Effector memory CD8-positive, alpha-beta T cell (primary cell): Measurements from ENCODE around the gene JADE2.
"Not testable (repeated sequence)": the region's sequence is repeated elsewhere in the genome, so short reads cannot be mapped to it uniquely, and the experiment has no call there.

Source experiments
- ATAC-seq: fragments of 150-1000 bp; cut with Tn5 transposase; replicated peaks from 2 replicates; pipeline ENCODE4 v1.10.0; 2021; ENCODE audit warnings: mild to moderate bottlenecking, moderate library complexity
- DNase-seq, 3 experiments: peaks; one replicate each; pipeline ENCODE4 v3.0.0; 2021
- H3K27ac Mint-ChIP-seq, 2 donors: one replicate each; pipeline ENCODE4 v1.8.0; 2022; ENCODE audit warnings: mild to moderate bottlenecking in 2 of 2, mixed read lengths in 2 of 2, moderate library complexity in 2 of 2
- H3K27me3 Mint-ChIP-seq, 2 donors: one replicate each; pipeline ENCODE4 v1.8.0; 2022; ENCODE audit warnings: mixed read lengths in 2 of 2
- H3K36me3 Mint-ChIP-seq: one replicate; pipeline ENCODE4 v1.8.0; 2022; ENCODE audit warnings: mild to moderate bottlenecking, moderate library complexity, mixed read lengths; ENCODE audit not compliant: insufficient read depth
- H3K4me1 Mint-ChIP-seq, 2 donors: one replicate each; pipeline ENCODE4 v1.8.0; 2022; ENCODE audit warnings: low read depth in 2 of 2, mixed read lengths in 2 of 2
- H3K4me3 Mint-ChIP-seq, 2 donors: one replicate each; pipeline ENCODE4 v1.8.0; 2022; ENCODE audit warnings: mild to moderate bottlenecking in 2 of 2, mixed read lengths in 2 of 2, moderate library complexity in 2 of 2
- H3K9me3 Mint-ChIP-seq, 2 donors: one replicate each; pipeline ENCODE4 v1.8.0; 2022; ENCODE audit warnings: mixed read lengths in 2 of 2

JADE2 gene

DNA sequence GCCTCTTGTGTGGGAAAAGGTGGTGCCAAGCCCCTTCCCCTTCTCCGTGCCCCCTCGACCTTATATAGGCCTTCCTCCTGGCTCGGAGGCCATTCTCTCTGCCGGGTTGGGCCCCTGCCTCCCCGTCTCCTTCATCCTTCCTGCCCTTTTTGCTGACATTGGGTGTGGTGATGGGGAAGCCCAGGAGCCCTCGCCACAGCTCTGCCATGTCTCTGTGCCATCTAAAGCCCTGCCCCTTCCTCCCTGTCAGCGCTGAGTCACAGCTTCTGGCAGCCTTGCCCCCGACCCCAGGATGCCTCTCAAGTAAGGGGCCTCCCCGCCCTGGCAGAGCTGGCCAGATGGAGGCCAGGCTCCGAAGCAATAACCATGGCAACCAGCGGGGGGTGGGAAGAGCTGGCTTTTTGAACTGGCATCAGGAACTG is 30.4 kb downstream of the JADE2 start:
- ATAC-seq (peak; percentile 90), DNase-seq (peak; percentile 68 to 78 (median 78))
- peaks cover 70% of the 10 kb centered on the region for H3K36me3 Mint-ChIP-seq
- peak overlapping the region; percentile 78 to 87 for H3K27ac Mint-ChIP-seq
- no peaks in the 10 kb centered on the region for H3K9me3 Mint-ChIP-seq
- peak overlapping the region; percentile 20 to 67 for H3K4me3 Mint-ChIP-seq
- peaks cover 40 to 46% of the 10 kb centered on the region in 2 donors for H3K4me1 Mint-ChIP-seq
- no peaks in the 10 kb centered on the region for H3K27me3 Mint-ChIP-seq

DNA sequence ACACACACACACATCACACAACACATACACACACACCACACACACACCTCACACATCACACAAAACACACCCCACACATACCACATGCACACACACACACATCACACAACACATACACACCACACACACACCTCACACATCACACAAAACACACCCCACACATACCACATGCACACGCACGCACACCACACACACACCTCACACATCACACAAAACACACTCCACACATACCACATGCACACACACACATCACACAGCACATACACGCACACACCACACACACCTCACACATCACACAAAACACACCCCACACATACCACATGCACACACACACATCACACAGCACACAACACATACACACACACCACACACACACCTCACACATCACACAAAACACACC is 31.1 kb downstream of the JADE2 start:
- DNase-seq, H3K27me3 Mint-ChIP-seq, H3K9me3 Mint-ChIP-seq, ATAC-seq: not testable (repeated sequence)
- Mint-ChIP-seq H3K27ac (peak overlapping the region; percentile 78 to 87), H3K4me1 (peaks cover 42 to 48% of the 10 kb centered on the region in 2 donors), H3K36me3 (peaks cover 71% of the 10 kb centered on the region), H3K4me3 (peak overlapping the region; percentile 5 to 19)

DNA sequence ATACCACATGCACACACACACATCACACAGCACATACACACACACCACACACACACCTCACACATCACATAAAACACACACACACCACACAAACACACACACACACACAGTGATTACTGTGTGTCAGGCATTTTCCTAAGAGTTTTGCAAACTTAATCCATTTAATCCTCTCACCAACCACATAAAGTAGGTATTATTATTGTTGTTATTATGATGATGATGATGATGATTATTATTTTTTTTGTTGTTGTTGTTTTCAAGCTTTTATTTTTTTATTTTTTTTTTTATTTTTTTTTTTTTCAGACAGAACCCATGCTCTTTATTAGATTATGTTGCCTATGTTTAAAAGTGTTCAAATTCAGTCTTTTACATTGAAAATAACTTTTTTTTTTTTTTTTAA is 31.5 kb downstream of the JADE2 start:
- H3K4me3 Mint-ChIP-seq: peak overlapping the region; percentile 5 to 19
- H3K9me3 Mint-ChIP-seq: no peaks in the 10 kb centered on the region
- peaks cover 38 to 44% of the 10 kb centered on the region in 2 donors for H3K4me1 Mint-ChIP-seq
- H3K27ac Mint-ChIP-seq: peak overlapping the region; percentile 78 to 87
- peaks cover 71% of the 10 kb centered on the region for H3K36me3 Mint-ChIP-seq
- ATAC-seq: no peak
- DNase-seq: no peak
- H3K27me3 Mint-ChIP-seq: no peaks in the 10 kb centered on the region

DNA sequence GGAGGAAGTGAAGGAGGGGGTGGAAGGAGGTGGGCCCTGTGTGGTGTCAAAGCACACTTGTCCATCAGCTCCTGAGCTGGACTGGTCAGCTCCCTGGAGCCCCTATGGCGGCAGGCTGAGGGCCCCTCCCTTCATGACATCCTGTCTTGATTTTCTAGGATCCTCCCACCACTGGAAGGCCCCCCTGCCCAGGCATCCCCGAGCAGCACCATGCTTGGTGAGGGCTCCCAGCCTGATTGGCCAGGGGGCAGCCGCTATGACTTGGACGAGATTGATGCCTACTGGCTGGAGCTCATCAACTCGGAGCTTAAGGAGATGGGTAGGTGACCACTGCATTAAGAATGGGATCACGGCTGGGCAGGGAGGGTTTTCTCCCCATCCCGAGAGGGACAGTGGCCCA is 34.2 kb downstream of the JADE2 start:
- DNase-seq (no peak), ATAC-seq (no peak)
- no peaks in the 10 kb centered on the region for H3K9me3 Mint-ChIP-seq
- H3K27me3 Mint-ChIP-seq: no peaks in the 10 kb centered on the region
- H3K36me3 Mint-ChIP-seq: peaks cover 73% of the 10 kb centered on the region
- peak overlapping the region in 1 of 2 donors; percentile 41 for H3K27ac Mint-ChIP-seq
- H3K4me1 Mint-ChIP-seq: peaks cover 27% of the 10 kb centered on the region in 2 donors
- H3K4me3 Mint-ChIP-seq: no peak overlapping the region

DNA sequence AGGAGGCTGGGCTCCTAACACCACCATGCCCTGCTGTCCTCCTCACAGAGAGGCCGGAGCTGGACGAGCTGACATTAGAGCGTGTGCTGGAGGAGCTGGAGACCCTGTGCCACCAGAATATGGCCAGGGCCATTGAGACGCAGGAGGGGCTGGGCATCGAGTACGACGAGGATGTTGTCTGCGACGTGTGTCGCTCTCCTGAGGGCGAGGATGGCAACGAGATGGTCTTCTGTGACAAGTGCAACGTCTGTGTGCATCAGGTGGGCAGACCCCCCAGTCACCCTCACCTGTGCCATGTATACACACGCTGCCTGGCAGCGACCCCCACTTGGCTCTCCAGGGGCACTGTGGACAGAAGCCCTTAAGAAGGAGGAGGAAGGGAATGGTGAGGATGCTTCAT is 35.2 kb downstream of the JADE2 start:
- H3K9me3 Mint-ChIP-seq: no peaks in the 10 kb centered on the region
- ATAC-seq: no peak
- peaks cover 17% of the 10 kb centered on the region in 2 donors for H3K4me1 Mint-ChIP-seq
- no peak overlapping the region for H3K4me3 Mint-ChIP-seq
- H3K27ac Mint-ChIP-seq: peak overlapping the region in 1 of 2 donors; percentile 79
- peaks cover 71% of the 10 kb centered on the region for H3K36me3 Mint-ChIP-seq
- no peaks in the 10 kb centered on the region for H3K27me3 Mint-ChIP-seq
- DNase-seq: no peak

DNA sequence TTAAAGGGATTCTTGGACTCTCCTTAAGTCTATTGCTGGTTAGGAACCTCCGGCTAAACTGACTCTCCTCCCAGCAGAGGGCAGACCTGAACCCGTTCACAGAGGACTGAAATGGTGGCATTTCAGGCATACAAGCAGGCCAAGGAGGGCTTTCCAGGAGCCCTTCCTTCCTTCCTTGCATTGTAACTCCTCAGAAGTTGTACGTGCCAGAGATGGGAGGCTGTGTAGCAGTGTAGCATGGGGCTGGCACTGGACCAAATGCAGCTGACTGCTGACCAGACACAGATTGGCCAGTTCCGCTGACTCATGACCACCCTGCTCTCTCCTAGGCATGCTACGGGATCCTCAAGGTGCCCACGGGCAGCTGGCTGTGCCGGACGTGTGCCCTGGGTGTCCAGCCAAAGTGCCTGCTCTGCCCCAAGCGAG is 36.4 kb downstream of the JADE2 start:
- Mint-ChIP-seq H3K27ac (peak overlapping the region; percentile 79 to 81), H3K4me3 (no peak overlapping the region), H3K4me1 (peaks cover 10 to 12% of the 10 kb centered on the region in 2 donors), H3K9me3 (no peaks in the 10 kb centered on the region), H3K36me3 (peaks cover 72% of the 10 kb centered on the region), H3K27me3 (no peaks in the 10 kb centered on the region)
- no peak for ATAC-seq
- no peak for DNase-seq

DNA sequence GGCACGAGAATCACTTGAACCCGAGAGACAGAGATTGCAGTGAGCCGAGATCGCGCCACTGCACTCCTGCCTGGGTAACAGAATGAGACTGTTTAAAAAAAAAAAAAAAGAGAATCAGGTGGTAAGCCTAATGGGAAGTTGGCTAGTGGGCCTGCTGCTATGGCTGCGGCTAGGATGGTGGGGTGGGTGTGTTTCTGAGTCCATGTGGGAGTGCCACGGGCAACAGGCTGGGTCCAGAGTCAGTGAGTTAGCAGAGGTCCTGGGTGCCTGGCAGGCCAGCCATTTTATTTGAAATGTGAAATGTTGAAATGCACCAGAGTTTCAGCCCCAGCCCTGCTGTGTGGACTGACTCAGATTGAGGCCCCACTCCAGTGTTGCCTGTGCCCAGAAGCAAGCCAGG is 37.8 kb downstream of the JADE2 start:
- H3K27me3 Mint-ChIP-seq: no peaks in the 10 kb centered on the region
- peak overlapping the region; percentile 81 to 87 for H3K27ac Mint-ChIP-seq
- no peak for ATAC-seq
- peaks cover 10 to 15% of the 10 kb centered on the region in 2 donors for H3K4me1 Mint-ChIP-seq
- DNase-seq: no peak
- H3K36me3 Mint-ChIP-seq: peaks cover 80% of the 10 kb centered on the region
- H3K9me3 Mint-ChIP-seq: no peaks in the 10 kb centered on the region
- H3K4me3 Mint-ChIP-seq: no peak overlapping the region

DNA sequence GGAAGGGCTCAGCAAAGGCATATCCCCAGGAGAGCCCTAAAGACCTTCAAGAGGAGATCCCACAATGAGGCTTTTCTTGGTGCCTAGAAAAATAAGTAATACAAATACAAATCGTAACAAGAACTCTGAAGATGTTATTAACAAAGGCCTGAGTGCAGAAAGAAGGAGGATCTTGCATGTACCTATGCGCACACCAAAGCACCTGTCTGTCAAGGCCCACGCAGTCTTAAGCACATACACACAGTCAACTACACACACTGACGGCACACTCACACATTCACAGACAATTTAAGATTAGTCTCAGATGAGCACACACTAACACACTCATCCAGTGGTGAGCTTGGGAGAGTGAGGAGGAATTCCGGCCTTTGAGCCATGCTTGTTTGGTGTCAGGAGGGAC is 38.5 kb downstream of the JADE2 start:
- no peaks in the 10 kb centered on the region for H3K27me3 Mint-ChIP-seq
- no peak overlapping the region for H3K4me3 Mint-ChIP-seq
- ATAC-seq (no peak), DNase-seq (no peak)
- H3K9me3 Mint-ChIP-seq: no peaks in the 10 kb centered on the region
- H3K36me3 Mint-ChIP-seq: peaks cover 83% of the 10 kb centered on the region
- peaks cover 16 to 20% of the 10 kb centered on the region in 2 donors for H3K4me1 Mint-ChIP-seq
- H3K27ac Mint-ChIP-seq: peak overlapping the region in 1 of 2 donors; percentile 32

DNA sequence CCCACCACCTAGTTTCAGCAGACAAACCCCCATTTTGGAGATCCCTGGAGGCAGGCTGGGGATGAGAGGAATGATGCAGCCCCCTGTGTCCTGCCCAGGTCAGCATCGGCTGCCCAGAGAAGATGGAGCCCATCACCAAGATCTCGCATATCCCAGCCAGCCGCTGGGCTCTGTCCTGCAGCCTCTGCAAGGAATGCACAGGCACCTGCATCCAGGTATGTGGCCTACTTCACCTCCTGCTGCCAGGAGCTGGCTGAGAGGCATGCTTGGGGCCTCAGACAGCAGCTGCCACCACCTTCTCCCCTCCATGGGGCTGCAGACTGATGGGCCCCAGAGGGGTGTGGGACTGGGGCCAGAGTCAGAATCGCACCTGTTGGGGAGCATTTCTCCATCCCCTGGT is 38.9 kb downstream of the JADE2 start:
- H3K4me1 Mint-ChIP-seq: peaks cover 18 to 22% of the 10 kb centered on the region in 2 donors
- no peak for DNase-seq
- no peaks in the 10 kb centered on the region for H3K27me3 Mint-ChIP-seq
- peak overlapping the region in 1 of 2 donors; percentile 32 for H3K27ac Mint-ChIP-seq
- H3K4me3 Mint-ChIP-seq: no peak overlapping the region
- no peaks in the 10 kb centered on the region for H3K9me3 Mint-ChIP-seq
- no peak for ATAC-seq
- peaks cover 85% of the 10 kb centered on the region for H3K36me3 Mint-ChIP-seq

DNA sequence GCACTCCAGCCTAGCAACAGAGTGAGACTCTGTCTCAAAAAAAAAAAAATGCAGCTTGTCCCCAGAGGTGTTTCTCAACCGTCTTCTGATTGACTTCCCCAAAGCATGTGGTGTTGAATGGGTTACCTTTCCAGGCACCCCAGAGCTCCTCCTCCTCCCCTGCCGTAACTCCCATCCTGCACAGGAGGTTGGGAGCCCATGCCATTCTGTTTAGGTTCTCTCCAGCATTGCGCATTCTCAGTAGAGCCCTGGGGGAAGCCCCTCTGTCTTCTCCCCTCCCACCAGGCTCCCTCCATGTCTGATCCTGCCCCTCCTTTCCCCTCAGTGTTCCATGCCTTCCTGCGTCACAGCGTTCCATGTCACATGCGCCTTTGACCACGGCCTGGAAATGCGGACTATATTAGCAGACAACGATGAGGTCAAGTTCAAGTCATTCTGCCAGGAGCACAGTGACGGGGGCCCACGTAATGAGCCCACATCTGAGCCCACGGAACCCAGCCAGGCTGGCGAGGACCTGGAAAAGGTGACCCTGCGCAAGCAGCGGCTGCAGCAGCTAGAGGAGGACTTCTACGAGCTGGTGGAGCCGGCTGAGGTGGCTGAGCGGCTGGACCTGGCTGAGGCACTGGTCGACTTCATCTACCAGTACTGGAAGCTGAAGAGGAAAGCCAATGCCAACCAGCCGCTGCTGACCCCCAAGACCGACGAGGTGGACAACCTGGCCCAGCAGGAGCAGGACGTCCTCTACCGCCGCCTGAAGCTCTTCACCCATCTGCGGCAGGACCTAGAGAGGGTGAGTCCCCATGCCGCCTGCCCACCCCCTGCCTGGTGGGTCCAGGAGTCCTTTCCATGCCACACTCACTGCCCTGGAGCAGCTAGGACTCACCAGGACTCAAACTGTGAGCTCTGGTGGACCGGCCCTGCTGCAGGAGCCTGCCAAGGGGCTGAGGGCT is 40.6 kb downstream of the JADE2 start:
- Mint-ChIP-seq H3K4me3 (no peak overlapping the region), H3K9me3 (no peaks in the 10 kb centered on the region), H3K27me3 (no peaks in the 10 kb centered on the region), H3K36me3 (peaks cover 84% of the 10 kb centered on the region), H3K27ac (peak overlapping the region; percentile 81 to 87), H3K4me1 (peaks cover 30 to 32% of the 10 kb centered on the region in 2 donors)
- ATAC-seq (no peak), DNase-seq (no peak)

DNA sequence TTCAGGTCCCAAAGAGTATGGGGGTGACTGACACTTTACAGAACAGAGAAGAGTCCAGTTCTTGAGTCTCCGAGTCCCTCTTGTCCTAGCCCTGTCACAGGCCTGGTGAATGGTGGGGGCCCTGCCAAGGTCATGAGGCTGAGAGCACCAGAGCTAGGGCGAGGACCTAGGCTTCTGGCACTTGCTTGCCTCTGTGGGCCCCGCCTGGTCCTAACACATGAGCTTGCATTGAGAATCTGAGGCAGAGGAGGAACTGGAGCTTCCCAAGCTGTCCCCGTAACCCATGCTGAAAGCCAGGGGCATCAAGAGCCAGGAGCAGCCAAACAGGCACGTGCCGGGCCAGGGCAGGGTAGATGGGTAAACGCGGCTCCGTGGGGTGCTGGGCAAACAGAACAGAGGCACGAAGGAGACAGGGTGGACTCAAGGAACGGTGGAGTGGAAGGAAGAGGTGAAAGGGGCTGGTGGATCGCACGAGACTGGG is 41.3 kb downstream of the JADE2 start:
- DNase-seq: no peak
- ATAC-seq: no peak
- Mint-ChIP-seq H3K27ac (peak overlapping the region; percentile 81 to 87), H3K36me3 (peaks cover 84% of the 10 kb centered on the region), H3K9me3 (no peaks in the 10 kb centered on the region), H3K4me1 (peaks cover 28 to 31% of the 10 kb centered on the region in 2 donors), H3K4me3 (no peak overlapping the region), H3K27me3 (no peaks in the 10 kb centered on the region)

DNA sequence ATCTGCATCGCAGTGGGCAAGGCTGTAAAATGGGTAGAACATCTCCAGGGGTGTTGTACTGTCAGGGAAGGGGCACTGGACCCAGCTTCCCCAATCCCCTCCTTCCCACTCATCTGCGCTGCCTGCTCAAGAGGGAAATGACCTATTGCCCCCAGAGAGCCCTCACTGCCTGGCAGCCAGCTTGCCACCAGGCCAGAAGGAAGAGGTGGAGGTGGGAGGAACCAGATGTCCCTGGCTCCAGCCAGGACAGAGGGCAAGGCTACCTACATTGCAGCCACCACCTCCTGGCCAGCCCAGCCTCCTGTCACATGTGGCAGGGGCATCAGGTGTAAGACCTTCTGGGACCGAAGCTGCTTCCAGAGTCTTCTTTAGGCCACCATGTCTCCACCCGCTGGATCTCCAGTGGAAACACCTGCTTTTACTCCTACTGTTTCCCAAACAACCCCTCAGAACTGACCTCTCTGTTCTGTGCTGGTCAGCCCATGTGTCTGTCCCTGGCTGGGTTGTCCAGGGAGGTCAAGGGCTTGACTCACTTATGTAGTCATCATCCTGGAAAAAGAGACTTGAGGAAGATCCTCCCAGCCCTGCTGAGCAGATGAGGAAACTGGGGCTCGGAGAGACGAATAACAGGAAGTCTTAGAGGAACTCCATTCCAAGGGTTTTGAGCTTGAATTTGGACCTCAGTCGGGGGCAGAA is 42.3 kb downstream of the JADE2 start:
- peaks cover 83% of the 10 kb centered on the region for H3K36me3 Mint-ChIP-seq

DNA sequence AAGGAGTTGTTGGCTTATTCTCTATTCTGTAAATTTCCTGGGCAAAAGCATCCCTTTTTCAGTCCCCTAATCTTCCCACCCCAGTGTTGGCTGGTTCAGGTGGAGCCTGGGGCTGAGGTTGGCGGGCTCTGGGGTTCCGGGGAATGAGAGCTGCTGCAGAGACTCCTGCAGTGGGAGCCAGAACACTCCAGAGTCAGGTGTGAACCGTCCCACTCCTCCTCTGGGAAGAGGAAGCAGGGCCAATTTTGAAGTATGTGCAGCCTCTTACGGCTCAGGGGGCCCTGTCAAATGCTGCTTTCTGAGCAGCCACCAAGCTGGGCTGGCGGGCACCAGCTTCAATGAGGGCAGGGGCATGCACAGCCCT is 42.8 kb downstream of the JADE2 start:
- Mint-ChIP-seq H3K4me1 (peaks cover 37 to 39% of the 10 kb centered on the region in 2 donors), H3K27ac (peak overlapping the region; percentile 44 to 81), H3K9me3 (no peaks in the 10 kb centered on the region), H3K27me3 (no peaks in the 10 kb centered on the region), H3K36me3 (peaks cover 83% of the 10 kb centered on the region), H3K4me3 (no peak overlapping the region)
- no peak for DNase-seq
- ATAC-seq: no peak

More for the DNA sequence above, 42.3 kb downstream of the JADE2 start:
- ATAC-seq (no peak), DNase-seq (no peak)
- no peaks in the 10 kb centered on the region for H3K9me3 Mint-ChIP-seq
- no peak overlapping the region for H3K4me3 Mint-ChIP-seq
- H3K4me1 Mint-ChIP-seq: peaks cover 34 to 37% of the 10 kb centered on the region in 2 donors
- H3K27ac Mint-ChIP-seq: peak overlapping the region; percentile 44 to 81
- H3K27me3 Mint-ChIP-seq: no peaks in the 10 kb centered on the region
